H1 (cell line): Measurements from ENCODE around the gene COL21A1. TPM values are rescaled to one million over a fixed set of nuclear protein-coding genes. Genes with fewer than 3 reads are reported as not detected.

Experiments
- RNF2 ChIP-seq: fragments of 200-900, 300-1000 bp; sonication (generic); IDR thresholded peaks from 2 replicates; pipeline ENCODE4 v1.7.1; 2016; ENCODE audit warnings: borderline replicate concordance, low read depth, mild to moderate bottlenecking, antibody characterized with exemption, low read length; ENCODE audit not compliant: poor library complexity, severe bottlenecking; ENCODE audit errors: missing control alignments
- polyA plus RNA-seq, 7 experiments: library from polyadenylated mRNA; depleted of rRNA in 3 of 7; stranded (reverse) in 5 of 7; unstranded in 2 of 7; fragments of >200 nt in 5 of 7; fragments of 200-250 nt in 2 of 7; gene quantifications; 1 replicate in 5 of 7; 2 replicates in 1 of 7; 4 replicates in 1 of 7; pipeline versions ENCODE4 v1.2.1 to v1.2.3, GENCODE V29; 2011 to 2013; ENCODE audit warnings: missing spikeins in 2 of 7, mixed read lengths in 2 of 7
- total RNA-seq: library from RNA; stranded (reverse); fragmentation: NEBNext Ultra II Directional; extraction: Animal tissue kit (Norgen Biotek cat#: 25700); gene quantifications from 2 replicates; pipeline ENCODE4 v1.2.1, GENCODE V29; 2021

Gene COL21A1
- total and polyA plus RNA-seq, 2 of the 8 experiments (the other 6 are each of a cell fraction or from before 2014, with no cell fraction given): 1.6 to 3.4 TPM

GRCh38 chr6:56047931-56048540 lies 199.3 kb downstream of the COL21A1 start (continued):
- TF ChIP-seq RNF2: no peak
